Sigmoid colon (tissue), 4 donors: ENCODE measurements around the gene DOCK9.

ENCODE experiments used
- CTCF ChIP-seq, 4 experiments: fragments of 450-650 bp in 3 of 4; fragments of 200-600 bp in 1 of 4; IDR thresholded peaks; one replicate each; pipeline ENCODE4 v1.5.1; 2016 to 2019; ENCODE audit warnings: antibody characterized with exemption in 4 of 4, mild to moderate bottlenecking in 3 of 4, moderate library complexity in 2 of 4
- POLR2A ChIP-seq, 2 donors: fragments of 450-650 bp; IDR thresholded peaks; one replicate each; pipeline ENCODE4 v1.6.1; 2016; ENCODE audit warnings: antibody characterized with exemption in 2 of 2, mild to moderate bottlenecking in 2 of 2, moderate library complexity in 2 of 2
- POLR2AphosphoS5 ChIP-seq, 4 donors: sonication (generic); formaldehyde crosslinking; IDR thresholded peaks; one replicate each; pipeline ENCODE4 v1.6.1; 2017; ENCODE audit warnings: antibody characterized with exemption in 4 of 4

GRCh38 chr13:98941126-98941525 is 36.7 kb downstream of the DOCK9 start:
- TF ChIP-seq POLR2AphosphoS5 (IDR thresholded peaks at IDR 0.05) (no peak), CTCF (IDR thresholded peaks at IDR 0.05) (no peak), POLR2A (IDR thresholded peaks at IDR 0.05) (no peak)
